Testis (tissue), 3 donors: ENCODE data around the gene SDK1. TPM values are rescaled to one million over a fixed set of nuclear protein-coding genes. Genes with fewer than 3 reads are reported as not detected.

ENCODE experiments used
- DNase-seq: peaks from one replicate; pipeline ENCODE4 v3.0.0-alpha.2; 2019
- H3K27ac ChIP-seq, 2 donors: fragments of 200-600 bp; sonication (generic); one replicate each; pipeline ENCODE4 v1.5.1; 2019
- H3K27me3 ChIP-seq: fragments of 200-600 bp; sonication (generic); one replicate; pipeline ENCODE4 v1.5.1; 2019
- H3K36me3 ChIP-seq: fragments of 200-600 bp; sonication (generic); one replicate; pipeline ENCODE4 v1.5.1; 2017; ENCODE audit warnings: low read depth; ENCODE audit errors: missing control alignments
- H3K4me1 ChIP-seq: fragments of 200-600 bp; sonication (generic); one replicate; pipeline ENCODE4 v1.5.1; 2019
- H3K4me3 ChIP-seq, 2 donors: fragments of 200-600 bp; sonication (generic); one replicate each; pipeline ENCODE4 v1.5.1; 2017 to 2019
- H3K9me3 ChIP-seq: fragments of 200-600 bp; sonication (generic); one replicate; pipeline ENCODE4 v1.5.1; 2017
- CTCF ChIP-seq, 3 experiments: fragments of 450-650 bp in 2 of 3; fragments of 200-600 bp in 1 of 3; sonication (generic) in 1 of 3; IDR thresholded peaks; one replicate each; pipeline ENCODE4 v1.5.1; 2016 to 2019; ENCODE audit warnings: antibody characterized with exemption in 3 of 3, mild to moderate bottlenecking in 2 of 3, moderate library complexity in 1 of 3
- POLR2A ChIP-seq: fragments of 450-650 bp; IDR thresholded peaks from one replicate; pipeline ENCODE4 v1.6.1; 2017; ENCODE audit warnings: antibody characterized with exemption, mild to moderate bottlenecking, moderate library complexity
- WGBS, 2 donors: methylation state at CpG; one replicate each; pipeline ENCODE4 v1.1.5; 2018; 5-methylcytosine and 5-hydroxymethylcytosine counted together
- intact Hi-C: fragments of 100-400 bp; cut with DNase I; formaldehyde crosslinking; loops from one replicate; pipeline ENCODE4 v1.15.1; 2023; ENCODE audit warnings: low total_unique reads
- polyA plus RNA-seq: library from polyadenylated mRNA; stranded (reverse); fragments of 350-450 nt; fragmentation: Illumina TruSeq; extraction: RNeasy Lipid Tissue Mini Kit (QIAGEN cat#74804); gene quantifications from one replicate; pipeline ENCODE4 v1.2.3, GENCODE V29; 2014; ENCODE audit warnings: low read depth, low replicate concordance; ENCODE audit not compliant: insufficient read depth
- total RNA-seq, 2 donors: library from RNA; depleted of rRNA; stranded (reverse); fragments of >200 nt; gene quantifications; one replicate each; pipeline ENCODE4 v1.2.3, GENCODE V29; 2016

SDK1 gene
- total and polyA plus RNA-seq, 3 donors from 2014 or later: 20.0 to 36.2 (median 24.9) TPM

GRCh38 chr7:3606436-3606835 lies 305.4 kb downstream of the SDK1 start:
- intact Hi-C loops: no loop called here
- H3K4me3 ChIP-seq: no peak overlapping the region
- no peaks in the 10 kb centered on the region for H3K27me3 ChIP-seq
- H3K36me3 ChIP-seq: no peaks in the 10 kb centered on the region
- no peaks in the 10 kb centered on the region for H3K4me1 ChIP-seq
- DNase-seq: no peak
- H3K27ac ChIP-seq: no peak overlapping the region
- no peaks in the 10 kb centered on the region for H3K9me3 ChIP-seq
- 81 to 82% methylated on average over 4 of the region's 4 CpGs for WGBS, 2 donors
- TF ChIP-seq POLR2A (no peak), CTCF (IDR thresholded peaks at IDR 0.05) (no peak)

- Histone ChIP-seq H3K9me3 (no peaks in the 10 kb centered on the region), H3K27ac (no peak overlapping the region), H3K4me3 (no peak overlapping the region), H3K4me1 (no peaks in the 10 kb centered on the region), H3K36me3 (no peaks in the 10 kb centered on the region), H3K27me3 (no peaks in the 10 kb centered on the region)
- no peak for DNase-seq
- WGBS, 2 donors: 93 to 94% methylated on average over 8 of the region's 8 CpGs
- TF ChIP-seq CTCF (IDR thresholded peaks at IDR 0.05): no peak
- intact Hi-C loops: no loop called here
These were observed 306.8 kb downstream of the SDK1 start for GRCh38 chr7:3607847-3608246.

GRCh38 chr7:3616306-3616705 lies 315.3 kb downstream of the SDK1 start:
- Histone ChIP-seq H3K4me1 (no peaks in the 10 kb centered on the region), H3K27me3 (no peaks in the 10 kb centered on the region), H3K36me3 (no peaks in the 10 kb centered on the region), H3K9me3 (no peaks in the 10 kb centered on the region), H3K4me3 (no peak overlapping the region), H3K27ac (no peak overlapping the region)
- intact Hi-C loops: no loop called here
- no peak for TF ChIP-seq CTCF (IDR thresholded peaks at IDR 0.05)
- no peak for TF ChIP-seq POLR2A
- no peak for DNase-seq
- WGBS, 2 donors: 84 to 86% methylated on average over 8 of the region's 8 CpGs

GRCh38 chr7:3630081-3630480 lies 329.0 kb downstream of the SDK1 start:
- no peaks in the 10 kb centered on the region for H3K9me3 ChIP-seq
- H3K27ac ChIP-seq: no peak overlapping the region
- H3K27me3 ChIP-seq: no peaks in the 10 kb centered on the region
- no peaks in the 10 kb centered on the region for H3K36me3 ChIP-seq
- no peak for DNase-seq
- intact Hi-C loops: no loop called here
- no peaks in the 10 kb centered on the region for H3K4me1 ChIP-seq
- H3K4me3 ChIP-seq: no peak overlapping the region
- TF ChIP-seq CTCF (IDR thresholded peaks at IDR 0.05) (no peak), POLR2A (no peak)

GRCh38 chr7:3634396-3634795 lies 333.3 kb downstream of the SDK1 start:
- H3K9me3 ChIP-seq: no peaks in the 10 kb centered on the region
- no peak overlapping the region for H3K4me3 ChIP-seq
- TF ChIP-seq CTCF (IDR thresholded peaks at IDR 0.05): no peak
- TF ChIP-seq POLR2A: no peak
- no peak for DNase-seq
- no peaks in the 10 kb centered on the region for H3K36me3 ChIP-seq
- no peak overlapping the region for H3K27ac ChIP-seq
- H3K4me1 ChIP-seq: no peaks in the 10 kb centered on the region
- H3K27me3 ChIP-seq: no peaks in the 10 kb centered on the region
- intact Hi-C loops: no loop called here
